MM.1S (cell line): ENCODE measurements around the gene CAMKK2.

Experiments used
- CTCF ChIP-seq: fragments of 300-600 bp; sonication (generic); IDR thresholded peaks from 2 replicates; pipeline ENCODE4 v1.5.1; 2016; ENCODE audit warnings: antibody characterized with exemption, low read length, mixed read lengths
- EZH2 ChIP-seq: fragments of 300-600 bp; sonication (generic); optimal IDR thresholded peaks from 2 replicates; pipeline ENCODE3; 2017; ENCODE audit warnings: low read depth, mild to moderate bottlenecking, antibody characterized with exemption, low read length, mixed read lengths
- EZH2phosphoT487 ChIP-seq: fragments of 300-600 bp; sonication (generic); IDR thresholded peaks from 2 replicates; pipeline ENCODE4 v1.6.1; 2018; ENCODE audit warnings: antibody characterized with exemption, low read length

- TF ChIP-seq EZH2 (no peak), CTCF (no peak), EZH2phosphoT487 (no peak)
Measured at GRCh38 chr12:121337416-121337815, 40.9 kb upstream of the CAMKK2 start.
